Stimulated activated CD8-positive, alpha-beta memory T cell treated with anti-CD3 and anti-CD28 coated beads, Interleukin-7, amount 100 ng/mL, for 1 hour (primary cell): ENCODE measurements around the gene MEX3C.

Source experiments
- DNase-seq, 2 donors: peaks; one replicate each; pipeline ENCODE4 v3.0.0-alpha.2; 2020; ENCODE audit warnings: low read depth in 2 of 2

The MEX3C gene

GRCh38 chr18:51191128-51191717 lies 6.3 kb downstream of the MEX3C start:
- DNase-seq: no peak

GRCh38 chr18:51190000-51190399 lies 7.5 kb downstream of the MEX3C start:
- no peak for DNase-seq

DNA sequence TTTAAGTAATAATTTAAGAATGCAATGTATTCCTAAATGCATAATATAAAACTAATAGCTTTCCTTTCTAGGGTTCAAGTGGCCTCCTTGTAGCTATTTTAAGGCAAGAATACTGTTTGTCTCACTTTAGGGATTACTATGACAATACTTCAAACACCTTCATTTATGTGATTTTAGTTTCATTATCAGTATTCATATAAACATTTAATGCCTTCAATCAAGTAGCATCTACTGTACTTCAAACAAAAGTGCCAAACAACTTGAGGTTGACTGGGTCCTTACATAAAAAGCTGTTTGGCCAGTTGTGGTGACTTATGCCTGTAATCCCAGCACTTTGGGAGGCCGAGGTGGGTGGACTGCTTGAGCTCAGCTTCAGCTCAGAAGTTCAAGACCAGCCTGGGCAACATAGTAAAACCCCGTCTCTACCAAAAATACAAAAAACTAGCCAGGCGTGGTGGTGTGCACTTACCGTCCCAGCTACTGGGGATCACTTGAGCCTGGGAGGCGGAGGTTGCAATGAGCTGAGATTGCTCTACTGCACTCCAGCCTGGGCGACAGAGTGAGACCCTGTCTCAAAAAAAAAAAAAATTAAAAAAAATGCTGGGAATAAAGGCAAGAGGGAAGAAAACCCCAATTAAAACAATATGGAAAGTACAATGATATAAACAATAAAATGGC lies 9.3 kb downstream of the MEX3C start:
- DNase-seq: no peak

DNA sequence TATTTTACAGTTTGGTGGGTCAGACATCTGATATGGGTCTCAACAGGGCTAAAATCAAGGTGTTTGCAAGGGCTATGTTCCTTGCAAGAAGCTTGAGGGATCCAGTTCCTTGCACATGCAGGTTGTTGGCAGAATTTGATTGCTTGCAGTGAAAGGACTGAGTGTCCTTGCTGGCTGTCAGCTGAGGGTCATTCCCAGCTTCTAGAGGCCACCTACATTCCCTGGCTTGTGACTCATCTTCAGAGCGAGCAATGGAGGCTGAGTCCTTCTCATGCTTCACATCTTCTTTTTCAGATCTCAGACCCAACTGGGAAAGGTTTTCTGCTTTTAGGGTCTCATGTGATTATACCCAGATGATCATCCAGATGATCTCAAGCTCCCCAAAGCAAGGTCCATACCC lies 12.4 kb downstream of the MEX3C start:
- DNase-seq: no peak

- DNase-seq: no peak
These were observed 13.4 kb downstream of the MEX3C start for GRCh38 chr18:51184091-51184457.

DNA sequence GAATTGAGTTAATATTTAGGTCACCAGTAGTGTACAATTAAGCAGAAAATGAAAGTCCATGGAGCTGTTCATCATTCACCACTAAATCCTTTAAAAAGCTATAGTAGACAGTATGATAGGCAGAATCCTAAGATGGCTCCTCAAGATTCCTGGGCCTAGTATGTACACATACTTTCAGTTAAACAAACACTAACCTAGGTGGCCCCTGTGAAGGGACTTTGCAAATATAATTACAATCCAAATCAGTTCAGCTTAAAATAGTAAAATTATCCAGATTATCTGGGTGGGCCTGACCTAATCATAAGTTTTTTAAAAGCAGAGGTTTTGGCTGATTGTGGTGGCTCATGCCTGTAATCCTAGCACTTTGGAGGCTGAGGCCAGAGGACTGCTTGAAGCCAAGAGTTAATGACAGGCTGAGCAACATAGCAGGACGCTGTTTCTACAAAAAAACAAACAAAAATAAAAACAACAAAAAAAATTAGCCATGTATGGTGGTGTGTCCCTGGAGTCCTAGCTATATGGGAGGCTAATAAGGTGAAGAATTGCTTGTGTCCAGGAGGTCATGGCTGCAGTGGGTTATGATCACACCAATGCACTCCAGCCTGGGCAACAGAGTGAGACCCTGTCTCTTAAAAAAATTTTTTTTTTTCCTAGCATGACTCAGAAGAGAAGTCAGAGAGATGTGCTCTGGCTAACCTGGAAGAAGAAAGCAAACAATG lies 13.9 kb downstream of the MEX3C start:
- DNase-seq: no peak

DNA sequence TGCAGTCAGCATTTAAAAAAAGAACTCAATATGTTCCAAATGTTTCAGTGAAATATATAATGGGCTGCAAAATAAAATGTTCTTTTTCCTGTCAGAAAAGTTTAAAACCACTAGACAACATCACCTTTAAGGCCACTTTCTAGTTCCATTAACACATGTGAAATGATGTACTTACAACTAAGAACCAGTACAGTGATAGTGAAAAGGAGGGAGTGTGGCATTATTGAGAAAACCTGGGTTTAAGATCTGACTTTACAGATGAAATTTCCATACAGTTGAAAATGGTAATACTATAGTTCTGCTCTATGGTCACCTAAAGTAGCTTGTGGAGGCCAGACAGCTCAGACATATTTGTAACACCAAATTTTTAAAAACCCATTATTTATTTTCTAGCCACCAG lies 14.7 kb downstream of the MEX3C start:
- no peak for DNase-seq

DNA sequence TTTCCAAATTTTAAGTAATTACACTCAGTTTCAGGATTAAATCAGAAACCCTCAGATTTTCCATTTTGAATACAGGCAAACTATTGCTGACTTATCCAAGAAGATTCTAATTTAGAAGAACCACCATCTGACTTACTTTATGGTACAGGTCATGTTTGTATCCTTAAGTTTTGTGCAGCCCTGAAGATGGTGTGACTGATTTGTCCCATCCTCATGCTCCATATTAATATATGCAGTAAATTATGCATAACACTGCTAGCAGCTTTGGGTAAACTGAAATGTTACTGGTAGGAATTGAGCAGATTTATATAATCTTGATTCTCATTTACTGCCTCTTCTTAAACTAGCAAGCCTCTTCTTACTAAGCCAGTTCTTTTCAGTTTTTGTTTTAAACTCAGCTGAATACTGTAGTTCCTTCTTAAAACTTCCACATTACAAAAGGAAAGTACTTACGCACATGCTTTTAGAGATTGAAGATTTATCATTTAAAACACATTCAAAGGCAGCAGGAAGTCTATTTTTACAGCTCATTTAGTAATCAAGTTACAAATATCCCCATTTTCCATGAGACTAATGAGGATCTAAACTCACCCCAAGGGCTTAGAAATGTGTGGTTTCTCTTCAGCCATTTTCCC lies 25.7 kb downstream of the MEX3C start:
- DNase-seq: no peak

GRCh38 chr18:51171223-51171622 lies 26.3 kb downstream of the MEX3C start:
- no peak for DNase-seq

- no peak for DNase-seq
These were observed 26.8 kb downstream of the MEX3C start for GRCh38 chr18:51170664-51171063.

DNA sequence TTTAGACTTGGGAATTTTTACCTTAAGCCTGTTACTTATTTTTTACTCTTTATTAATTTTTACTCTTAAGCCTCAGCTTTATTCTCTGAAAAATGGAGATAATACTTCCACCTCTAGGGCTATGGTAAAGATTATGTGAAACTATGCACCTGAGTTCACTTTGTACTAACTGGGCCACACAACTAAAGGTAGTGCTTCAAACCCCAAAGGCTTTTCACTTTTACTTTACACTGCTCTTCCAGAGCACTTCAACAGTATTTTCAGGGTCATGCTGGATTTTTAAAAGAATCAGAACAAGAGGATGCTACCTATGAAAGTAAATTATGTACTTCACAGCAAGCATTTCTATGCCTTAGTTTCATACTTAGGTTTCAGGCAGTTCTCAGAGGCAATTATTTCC lies 27.8 kb downstream of the MEX3C start:
- DNase-seq: no peak

DNA sequence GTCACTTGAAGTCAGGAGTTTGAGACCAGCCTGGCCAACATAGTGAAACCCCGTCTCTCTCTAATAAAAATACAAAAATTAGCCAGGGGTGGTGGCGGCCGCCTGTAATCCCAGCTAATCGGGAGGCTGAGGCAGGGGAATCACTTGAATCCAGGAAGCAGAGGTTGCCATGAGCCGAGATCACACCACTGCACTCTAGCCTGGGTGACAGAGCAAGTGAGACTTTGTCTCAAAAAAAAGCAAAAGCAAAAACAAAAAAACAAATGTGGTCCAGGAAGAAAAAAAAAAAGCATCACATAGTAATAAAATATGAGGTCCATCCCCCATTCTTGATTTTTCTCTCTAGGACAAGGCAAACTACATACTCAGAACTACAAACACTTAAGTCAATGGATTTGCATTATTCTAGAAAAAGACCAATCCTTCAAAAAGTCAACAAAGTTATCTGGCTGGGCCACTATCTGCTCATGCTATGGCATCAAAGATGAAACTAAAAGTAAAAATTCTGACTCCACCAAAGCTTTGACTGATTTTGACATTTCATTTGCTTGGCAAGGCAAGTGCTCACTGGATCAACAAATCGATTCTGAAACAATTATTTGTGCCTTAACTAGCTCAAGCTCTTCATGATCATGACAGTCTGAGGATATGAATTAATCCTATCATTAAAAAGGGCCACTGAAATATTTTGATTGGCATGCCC lies 28.4 kb downstream of the MEX3C start:
- DNase-seq: no peak

DNA sequence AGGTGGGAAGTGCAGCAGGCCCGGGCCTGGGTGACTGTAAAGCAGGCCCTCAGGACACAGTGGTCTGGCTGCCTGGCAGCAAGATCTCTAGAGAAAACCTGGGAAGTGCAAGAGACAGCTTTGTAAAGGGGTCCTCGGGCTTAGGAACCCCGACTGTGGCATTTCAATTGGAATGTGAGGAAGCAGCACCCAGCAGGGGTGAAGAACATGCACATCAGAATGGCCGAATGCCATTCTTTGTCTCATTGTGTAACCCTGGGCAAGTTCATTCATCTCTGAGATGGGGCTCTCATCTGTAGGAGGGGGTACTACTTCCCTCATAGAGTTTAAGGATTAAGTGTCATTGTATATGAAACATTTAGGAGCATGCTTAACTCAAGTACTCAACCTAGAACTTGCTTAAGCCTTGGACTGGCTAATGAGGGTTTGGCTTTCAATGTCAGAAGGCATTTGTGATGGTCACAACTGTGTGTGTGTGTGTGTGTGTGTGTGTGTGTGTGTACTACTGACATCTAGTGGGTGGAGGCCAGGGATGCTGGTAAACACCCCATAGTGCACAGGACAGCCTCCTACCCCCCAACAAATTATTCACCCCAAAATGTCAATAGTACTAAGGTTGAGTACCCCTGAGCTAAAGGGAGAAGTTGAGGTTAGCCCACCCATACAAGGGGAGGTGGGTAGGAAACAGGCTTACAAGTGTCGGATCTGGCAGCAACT lies 29.3 kb downstream of the MEX3C start:
- DNase-seq: no peak

GRCh38 chr18:51165296-51165695 lies 32.2 kb downstream of the MEX3C start:
- no peak for DNase-seq

DNA sequence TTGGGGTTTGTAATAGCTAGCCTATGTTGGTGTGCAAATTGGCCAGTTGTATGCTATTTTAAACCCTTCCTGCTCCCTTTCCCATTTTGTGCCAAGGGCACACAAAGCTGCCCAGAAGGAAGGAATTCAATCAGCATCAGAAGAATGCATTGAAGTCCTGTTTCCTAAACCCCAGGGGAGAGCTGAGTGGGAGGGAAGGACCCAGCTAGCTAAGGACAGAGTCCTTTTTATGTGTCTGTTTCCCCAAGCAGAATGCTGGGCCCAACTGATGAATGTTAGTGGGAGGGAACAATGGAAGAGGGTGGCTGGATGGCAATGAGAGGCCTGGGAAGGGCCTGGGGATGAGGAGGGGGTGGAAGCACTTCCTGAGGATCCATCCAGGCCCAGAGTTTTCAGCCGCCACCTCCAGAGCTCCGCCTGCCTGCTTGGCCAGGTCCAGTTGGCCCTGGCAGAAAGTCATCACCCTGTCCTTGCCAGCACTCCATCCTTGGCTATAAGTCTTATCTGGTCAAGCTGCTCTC lies 32.7 kb downstream of the MEX3C start:
- no peak for DNase-seq

GRCh38 chr18:51164342-51164741 lies 33.1 kb downstream of the MEX3C start:
- DNase-seq: no peak

DNA sequence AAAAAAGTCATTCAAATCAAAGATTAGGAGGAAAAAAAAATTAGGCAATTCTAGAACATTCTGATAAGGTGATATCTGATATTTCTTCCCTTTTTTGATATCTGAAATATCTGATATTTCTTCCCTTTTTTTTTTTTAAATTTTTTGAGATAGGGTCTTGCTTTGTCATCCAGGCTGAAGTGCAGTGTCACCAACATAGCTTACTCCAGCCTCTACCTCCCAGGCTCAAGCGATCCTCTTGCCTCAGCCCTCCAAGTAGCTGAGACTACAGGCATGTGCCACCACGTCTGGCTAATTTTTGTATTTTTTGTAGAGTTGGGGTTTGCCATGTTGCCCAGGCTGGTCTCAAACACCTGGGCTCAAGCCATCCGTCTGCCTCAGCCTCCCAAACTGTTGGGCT lies 33.9 kb downstream of the MEX3C start:
- DNase-seq: no peak

GRCh38 chr18:51162617-51163016 lies 34.9 kb downstream of the MEX3C start:
- no peak for DNase-seq

DNA sequence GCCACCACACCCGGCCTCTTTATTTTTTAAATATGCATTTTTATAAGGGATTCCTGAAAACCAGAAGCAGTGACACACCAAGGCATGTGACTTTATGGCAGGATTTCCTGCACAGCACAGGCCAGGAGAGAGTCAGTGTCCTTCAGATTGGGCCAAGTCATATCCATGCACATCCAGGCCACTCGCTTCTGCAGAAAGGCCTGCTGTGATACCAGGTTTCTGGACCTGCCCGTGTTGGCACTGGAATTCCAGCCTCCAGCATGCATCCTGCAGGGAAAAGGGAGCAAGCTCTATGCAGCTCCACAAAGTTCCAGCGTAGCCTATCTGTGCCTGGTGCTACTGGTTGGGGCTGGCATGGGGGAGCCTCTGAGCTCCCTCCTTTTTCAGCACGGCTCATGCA lies 36.8 kb downstream of the MEX3C start:
- DNase-seq: no peak

DNA sequence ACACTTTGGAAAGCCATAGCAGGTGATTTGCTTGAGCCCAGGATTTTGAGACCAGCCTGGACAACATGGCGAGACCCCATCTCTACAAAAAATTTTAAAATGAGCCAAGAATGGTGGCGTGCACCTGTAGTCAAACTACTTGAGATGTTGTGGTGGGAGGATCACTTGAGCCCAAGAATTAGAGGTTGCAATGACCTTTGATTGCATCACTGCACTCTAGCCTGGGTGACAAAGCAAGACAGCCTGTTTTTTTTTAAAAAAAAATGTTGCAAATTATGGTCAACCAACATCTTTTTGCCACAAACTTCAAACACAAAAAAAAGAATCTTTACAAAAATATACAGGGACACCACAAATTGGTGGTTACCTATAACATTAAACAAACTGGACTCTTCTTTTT lies 40.3 kb downstream of the MEX3C start:
- DNase-seq: no peak

GRCh38 chr18:51154431-51155063 lies 42.9 kb downstream of the MEX3C start:
- DNase-seq: no peak
